Measurements from ENCODE around the gene PLEKHB1. TPM values are rescaled to one million over a fixed set of nuclear protein-coding genes. Genes with fewer than 3 reads are reported as not detected.
"Not testable (repeated sequence)": the region's sequence is repeated elsewhere in the genome, so short reads cannot be mapped to it uniquely, and the experiment has no call there.

PLEKHB1 gene
- total and polyA plus RNA-seq, 8 donors = 5.3 to 90.1 (median 13.4) TPM; not detected in 1

DNA sequence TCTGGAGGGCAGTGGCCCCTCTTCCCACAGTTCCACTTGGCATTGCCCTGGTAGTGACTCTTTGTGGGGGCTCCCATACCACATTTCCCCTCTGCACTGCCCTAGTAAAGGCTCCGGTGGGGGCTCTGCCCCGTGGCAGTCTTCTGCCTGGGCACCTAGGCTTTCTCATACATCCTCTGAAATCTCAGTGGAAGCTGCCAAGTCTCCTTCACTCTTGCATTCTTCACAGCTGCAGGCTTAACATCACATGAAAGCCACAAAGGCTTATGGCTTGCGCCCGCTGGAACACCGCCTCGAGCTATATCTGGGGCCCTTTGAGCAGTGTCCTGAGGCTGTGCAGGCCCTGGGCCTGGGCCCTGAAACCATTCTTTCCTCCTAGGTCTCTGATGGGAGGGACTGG lies 25.3 kb downstream of the PLEKHB1 start:
- H3K27ac ChIP-seq = peak overlapping the region in 1 of 5 donors; percentile 3
- no peak for TF ChIP-seq EP300 (IDR thresholded peaks at IDR 0.05)
- no peak for TF ChIP-seq POLR2AphosphoS5 (IDR thresholded peaks at IDR 0.05)
- TF ChIP-seq POLR2A (IDR thresholded peaks at IDR 0.05) = no peak
- TF ChIP-seq, protein P1, sequence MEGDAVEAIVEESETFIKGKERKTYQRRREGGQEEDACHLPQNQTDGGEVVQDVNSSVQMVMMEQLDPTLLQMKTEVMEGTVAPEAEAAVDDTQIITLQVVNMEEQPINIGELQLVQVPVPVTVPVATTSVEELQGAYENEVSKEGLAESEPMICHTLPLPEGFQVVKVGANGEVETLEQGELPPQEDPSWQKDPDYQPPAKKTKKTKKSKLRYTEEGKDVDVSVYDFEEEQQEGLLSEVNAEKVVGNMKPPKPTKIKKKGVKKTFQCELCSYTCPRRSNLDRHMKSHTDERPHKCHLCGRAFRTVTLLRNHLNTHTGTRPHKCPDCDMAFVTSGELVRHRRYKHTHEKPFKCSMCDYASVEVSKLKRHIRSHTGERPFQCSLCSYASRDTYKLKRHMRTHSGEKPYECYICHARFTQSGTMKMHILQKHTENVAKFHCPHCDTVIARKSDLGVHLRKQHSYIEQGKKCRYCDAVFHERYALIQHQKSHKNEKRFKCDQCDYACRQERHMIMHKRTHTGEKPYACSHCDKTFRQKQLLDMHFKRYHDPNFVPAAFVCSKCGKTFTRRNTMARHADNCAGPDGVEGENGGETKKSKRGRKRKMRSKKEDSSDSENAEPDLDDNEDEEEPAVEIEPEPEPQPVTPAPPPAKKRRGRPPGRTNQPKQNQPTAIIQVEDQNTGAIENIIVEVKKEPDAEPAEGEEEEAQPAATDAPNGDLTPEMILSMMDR (IDR thresholded peaks at IDR 0.05) = no peak
- intact Hi-C loops (cut with DNase I; ENCODE audit: low total_unique reads) = no loop called here
- no peaks in the 10 kb centered on the region for H3K27me3 ChIP-seq
- peaks cover 0 to 29% (median 18%) of the 10 kb centered on the region in 4 donors for H3K36me3 ChIP-seq
- no peak for DNase-seq
- no peaks in the 10 kb centered on the region for H3K9me3 ChIP-seq
- WGBS, 5 donors = 82 to 92% (median 87%) methylated on average over 6 of the region's 6 CpGs
- peaks cover 0 to 7% (median 2%) of the 10 kb centered on the region in 4 donors for H3K4me1 ChIP-seq
- H3K4me3 ChIP-seq = no peak overlapping the region

- H3K4me3 ChIP-seq; H3K9me3 ChIP-seq; intact Hi-C loops (cut with DNase I; ENCODE audit: low total_unique reads); DNase-seq; H3K27ac ChIP-seq; H3K27me3 ChIP-seq: not testable (repeated sequence)
- WGBS, 5 donors = 92 to 97% (median 95%) methylated on average over 5 of the region's 5 CpGs
- Histone ChIP-seq H3K36me3 (peaks cover 19 to 61% (median 59%) of the 10 kb centered on the region in 4 donors), H3K4me1 (peaks cover 0 to 10% (median 3%) of the 10 kb centered on the region in 4 donors)
These were observed 30.2 kb downstream of the PLEKHB1 start for GRCh38 chr11:73676552-73676951.

DNA sequence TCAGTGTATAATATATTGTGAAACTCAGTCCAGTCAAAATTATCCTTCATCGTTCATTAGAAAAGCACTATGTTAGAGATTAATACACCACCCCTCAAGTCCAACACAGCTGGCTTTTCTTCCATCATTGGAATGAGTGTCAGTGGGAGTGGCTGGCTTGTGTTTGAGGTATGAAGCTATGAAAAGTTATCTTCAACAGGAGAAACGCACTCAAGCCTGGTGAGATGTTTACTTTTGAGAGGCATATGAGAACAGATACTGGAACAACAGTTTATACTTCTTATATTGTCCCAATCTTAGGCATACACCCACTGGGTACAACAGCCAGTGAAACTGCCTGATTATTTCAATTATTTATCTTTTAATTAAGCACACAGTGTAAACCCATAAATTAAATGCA lies 34.3 kb downstream of the PLEKHB1 start:
- Histone ChIP-seq H3K27me3 (no peaks in the 10 kb centered on the region), H3K27ac (no peak overlapping the region), H3K36me3 (peaks cover 19 to 70% (median 57%) of the 10 kb centered on the region in 4 donors), H3K4me3 (no peak overlapping the region), H3K4me1 (peaks cover 0 to 7% (median 2%) of the 10 kb centered on the region in 4 donors), H3K9me3 (no peaks in the 10 kb centered on the region)
- DNase-seq = peak in 1 of 2 donors; percentile 29
- intact Hi-C loops (cut with DNase I; ENCODE audit: low total_unique reads) = no loop called here
- TF ChIP-seq, protein P1 (IDR thresholded peaks at IDR 0.05) = no peak
- TF ChIP-seq EP300 (IDR thresholded peaks at IDR 0.05) = no peak
- no peak for TF ChIP-seq POLR2A (IDR thresholded peaks at IDR 0.05)
- TF ChIP-seq POLR2AphosphoS5 (IDR thresholded peaks at IDR 0.05) = no peak
- 24 to 60% (median 38%) methylated on average over 2 of the region's 2 CpGs for whole genome bisulfite sequencing, 5 donors

GRCh38 chr11:73693899-73694525 lies 47.6 kb downstream of the PLEKHB1 start:
- intact Hi-C loops (cut with DNase I; ENCODE audit: low total_unique reads) = no loop called here
- Histone ChIP-seq H3K4me3 (no peak overlapping the region), H3K9me3 (no peaks in the 10 kb centered on the region), H3K27ac (no peak overlapping the region), H3K4me1 (no peaks in the 10 kb centered on the region), H3K27me3 (no peaks in the 10 kb centered on the region), H3K36me3 (peaks cover 0 to 43% (median 37%) of the 10 kb centered on the region in 4 donors)
- TF ChIP-seq POLR2A (IDR thresholded peaks at IDR 0.05) (no peak), POLR2AphosphoS5 (IDR thresholded peaks at IDR 0.05) (no peak), EP300 (IDR thresholded peaks at IDR 0.05) (no peak)
- TF ChIP-seq, protein P1 (IDR thresholded peaks at IDR 0.05) = no peak
- 76 to 88% (median 79%) methylated on average over 4 of the region's 4 CpGs for WGBS, 5 donors
- no peak for DNase-seq

DNA sequence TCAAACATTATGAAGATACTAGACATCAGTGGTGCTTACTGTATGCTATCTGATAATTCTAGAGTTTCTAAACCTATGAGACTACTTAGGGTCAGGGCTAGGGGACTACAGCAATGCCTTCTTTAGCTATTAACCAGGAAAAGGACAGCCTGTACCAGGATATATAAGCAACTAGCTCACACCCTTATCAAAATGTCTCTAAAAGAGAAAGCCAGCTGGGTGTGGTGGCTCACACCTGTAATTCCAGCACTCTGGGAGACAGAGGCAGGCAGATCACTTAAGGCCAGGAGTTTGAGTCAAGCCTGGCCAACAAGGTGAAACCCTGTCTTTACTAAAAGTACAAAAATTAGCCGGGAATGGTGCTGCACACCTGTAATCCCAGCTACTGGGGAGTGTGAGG lies 58.7 kb downstream of the PLEKHB1 start:
- no peak for DNase-seq

More for the DNA sequence above, 58.7 kb downstream of the PLEKHB1 start:
- Histone ChIP-seq H3K27ac (no peak overlapping the region), H3K9me3 (no peaks in the 10 kb centered on the region), H3K4me1 (no peaks in the 10 kb centered on the region), H3K36me3 (peaks cover 18 to 87% (median 73%) of the 10 kb centered on the region in 4 donors), H3K4me3 (no peak overlapping the region), H3K27me3 (no peaks in the 10 kb centered on the region)
- TF ChIP-seq POLR2AphosphoS5 (IDR thresholded peaks at IDR 0.05) (no peak), EP300 (IDR thresholded peaks at IDR 0.05) (no peak), POLR2A (IDR thresholded peaks at IDR 0.05) (no peak)
- TF ChIP-seq, protein P1 (IDR thresholded peaks at IDR 0.05) = no peak
- intact Hi-C loops (cut with DNase I; ENCODE audit: low total_unique reads) = no loop called here
- 86 to 100% (median 92%) methylated on average over 1 of the region's 1 CpG for WGBS, 5 donors
